ENCODE measurements around the gene SH3TC1. TPM values are rescaled to one million over a fixed set of nuclear protein-coding genes. Genes with fewer than 3 reads are reported as not detected.

The SH3TC1 gene
- total and polyA plus RNA-seq, 10 of the 15 experiments (the other 5 are each of a cell fraction or from before 2014, with no cell fraction given), result 0.19 to 47.0 (median 18.4) TPM

GRCh38 chr4:8188085-8188484, 11.0 kb upstream of the SH3TC1 start:
- no peak for TF ChIP-seq RELB (IDR thresholded peaks at IDR 0.05; ENCODE audit: low read depth)
- TF ChIP-seq PML (IDR thresholded peaks at IDR 0.05; ENCODE audit: low read length), result no peak
- no peak for TF ChIP-seq SUPT20H (IDR thresholded peaks at IDR 0.05; ENCODE audit: borderline replicate concordance, control insufficient read depth, low read depth, low read length)
- TF ChIP-seq MAX (IDR thresholded peaks at IDR 0.05; ENCODE audit: low read depth, low read length), result no peak
- no peak for FAIRE-seq
- Histone ChIP-seq H3K9me3 (replicated peaks; ENCODE audit: control insufficient read depth, insufficient read depth, low read length) (no peaks in the 10 kb centered on the region), H3K79me2 (ENCODE audit: control insufficient read depth, insufficient read depth, low read length) (no peaks in the 10 kb centered on the region), H3K36me3 (ENCODE audit: control insufficient read depth in 2 of 2, insufficient read depth in 2 of 2, low read length in 1 of 2) (no peaks in the 10 kb centered on the region), H3K27ac (ENCODE audit: control insufficient read depth, insufficient read depth) (no peak overlapping the region), H4K20me1 (ENCODE audit: control insufficient read depth, insufficient read depth) (no peaks in the 10 kb centered on the region), H3K4me3 (no peak overlapping the region), H3K4me1 (ENCODE audit: control insufficient read depth, insufficient read depth, low read length) (peaks cover 14% of the 10 kb centered on the region), H3K4me2 (ENCODE audit: control insufficient read depth, insufficient read depth) (no peak overlapping the region), H2AFZ (ENCODE audit: control insufficient read depth, low read depth, low read length) (no peak overlapping the region), H3K27me3 (replicated peaks in 1 of 2; ENCODE audit: control insufficient read depth in 2 of 2, insufficient read depth in 2 of 2, low read length in 1 of 2) (no peaks in the 10 kb centered on the region), H3K9ac (ENCODE audit: control insufficient read depth, insufficient read depth, low read length) (no peak overlapping the region)
- ChIA-PET RAD21 (ENCODE audit: unreplicated experiment) (interaction anchor here (1.8 kb wide), 1 partner anchor 12 kb away, joined by 10 read pairs; no protein-coding TSS in a partner anchor), CTCF (interaction anchor here (2.3 kb wide), 1 partner anchor 11 kb away, joined by 17 read pairs; no protein-coding TSS in a partner anchor), SMC1A (ENCODE audit: uncharacterized antibody, unreplicated experiment) (interaction anchor here (1.3 to 1.5 kb wide), 2 partner anchors 12 to 16 kb away, joined by 3 to 4 read pairs; no protein-coding TSS in a partner anchor), POLR2A (no interaction called here)
- intact Hi-C loops (cut with micrococcal nuclease; ENCODE audit: unreplicated experiment) (no loop called here), in situ Hi-C loops (cut with MboI) (no loop called here)
- no peak for DNase-seq (ENCODE audit: low read depth, low spot score)
- 83% methylated on average over 12 of the region's 12 CpGs for WGBS (ENCODE audit: insufficient coverage, insufficient replicate concordance, low lambda C conversion rate, missing lambda C conversion rate)
- ATAC-seq, result no peak
- BruUV-seq (replicated peaks), result no TSS peak

Measured in GM12878 (cell line).